PC-9 (cell line): Measurements from ENCODE around the gene JPH2.

Experiments
- CTCF ChIP-seq: fragments of 200-600 bp; sonication (generic); conservative IDR thresholded peaks from 2 replicates; pipeline ENCODE4 v1.6.1; 2017; ENCODE audit warnings: mixed run types, antibody characterized with exemption, mild to moderate bottlenecking, moderate library complexity
- EZH2 ChIP-seq: fragments of 200-600 bp; sonication (generic); IDR thresholded peaks from 2 replicates; pipeline ENCODE4 v1.8.0; 2017; ENCODE audit warnings: antibody characterized with exemption, low read depth

GRCh38 chr20:44065401-44066340 lies 121.3 kb downstream of the JPH2 start:
- TF ChIP-seq CTCF (no peak), EZH2 (no peak)
